Activated CD8-positive, alpha-beta T cell treated with anti-CD3 and anti-CD28 coated beads, Interleukin-2, amount 10 ng/mL, durations not matched to agents 7 days and 5 days (primary cell): ENCODE data around the gene SNED1. TPM values are rescaled to one million over a fixed set of nuclear protein-coding genes. Genes with fewer than 3 reads are reported as not detected.

Source experiments
- ATAC-seq: fragments of 150-1000 bp; cut with Tn5 transposase; one replicate; pipeline ENCODE4 v1.10.0; 2021; ENCODE audit warnings: moderate library complexity
- CTCF ChIA-PET: fragments of 350-600 bp; sonication (Branson Sonifier 250); formaldehyde crosslinking; loops from one replicate; lab custom pipeline; 2021; ENCODE audit warnings: antibody characterized with exemption; lab: Charles Lee
- POLR2A ChIA-PET: fragments of 350-600 bp; sonication (Branson Sonifier 250); formaldehyde crosslinking; loops from one replicate; lab custom pipeline; 2021; ENCODE audit warnings: antibody characterized with exemption; lab: Charles Lee
- DNase-seq: peaks from one replicate; pipeline ENCODE4 v3.0.0-alpha.2; 2020
- H3K27ac Mint-ChIP-seq: one replicate; pipeline ENCODE4 v1.8.0; 2021; ENCODE audit warnings: mild to moderate bottlenecking, mixed read lengths
- H3K27me3 Mint-ChIP-seq: one replicate; pipeline ENCODE4 v1.8.0; 2021; ENCODE audit warnings: low read depth, mixed read lengths
- H3K36me3 Mint-ChIP-seq: one replicate; pipeline ENCODE4 v1.8.0; 2021; ENCODE audit warnings: low read depth, mixed read lengths
- H3K4me1 Mint-ChIP-seq: one replicate; pipeline ENCODE4 v1.8.0; 2021; ENCODE audit warnings: low read depth, mixed read lengths
- H3K4me3 Mint-ChIP-seq: one replicate; pipeline ENCODE4 v1.8.0; 2021; ENCODE audit warnings: mild to moderate bottlenecking, mixed read lengths
- H3K9me3 Mint-ChIP-seq: one replicate; pipeline ENCODE4 v1.8.0; 2022; ENCODE audit warnings: mixed read lengths; ENCODE audit not compliant: insufficient read depth
- total RNA-seq, 2 experiments: library from RNA; stranded (reverse); gene quantifications; one replicate each; pipeline ENCODE4 v1.2.3, GENCODE V29; 2021

SNED1 gene
- total RNA-seq, 2 experiments from 2014 or later = 3.4 to 3.5 TPM

DNA sequence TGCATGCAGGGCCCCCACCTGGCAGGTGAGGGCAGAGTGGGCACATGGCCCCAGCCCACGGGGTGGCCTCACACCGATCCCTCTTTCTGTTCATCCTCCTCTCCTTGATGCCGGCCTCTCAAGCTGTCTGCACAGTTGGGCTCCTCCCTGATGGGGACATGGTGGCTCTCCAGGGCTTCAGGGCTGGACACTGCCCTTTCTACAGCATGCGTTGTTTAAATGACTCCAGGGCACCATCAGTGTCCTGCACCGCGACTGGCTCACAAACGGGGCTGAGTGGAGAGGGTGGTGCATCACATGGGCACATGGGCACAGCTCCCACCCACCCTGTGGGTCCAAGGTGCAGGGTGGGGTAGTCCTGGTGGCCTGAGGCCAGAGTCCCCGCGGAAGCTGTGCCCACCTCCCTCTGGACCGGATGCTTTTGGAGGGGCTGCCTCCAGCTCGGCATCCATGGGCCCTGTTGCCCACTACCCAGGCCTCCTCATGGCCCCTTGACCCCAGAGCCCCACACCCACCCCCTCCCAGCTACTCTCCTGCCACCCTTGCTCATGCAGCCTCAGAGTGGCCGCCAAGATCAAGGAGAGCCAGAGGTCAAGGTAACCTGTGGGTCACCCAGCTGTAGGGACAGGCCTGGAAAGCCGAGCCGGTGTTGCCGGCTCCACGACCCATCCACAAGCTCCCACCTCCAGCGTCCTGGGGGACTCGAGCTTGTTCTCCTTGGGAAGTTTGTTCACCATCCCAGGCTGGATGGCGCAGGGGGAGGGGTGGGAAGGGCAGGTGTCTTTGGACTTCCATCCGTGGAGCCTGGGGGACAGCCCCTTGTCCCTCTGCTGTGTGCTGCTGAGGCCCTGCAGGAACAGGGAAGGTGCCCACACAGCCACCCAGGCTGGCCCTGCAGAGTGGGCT lies 12.3 kb upstream of the SNED1 start:
- POLR2A ChIA-PET = no interaction called here
- H3K4me1 Mint-ChIP-seq = no peaks in the 10 kb centered on the region
- H3K27ac Mint-ChIP-seq = no peak overlapping the region
- no peaks in the 10 kb centered on the region for H3K36me3 Mint-ChIP-seq
- DNase-seq (no peak), ATAC-seq (no peak)
- CTCF ChIA-PET = no interaction called here
- no peaks in the 10 kb centered on the region for H3K9me3 Mint-ChIP-seq
- H3K27me3 Mint-ChIP-seq = no peaks in the 10 kb centered on the region
- H3K4me3 Mint-ChIP-seq = no peak overlapping the region

DNA sequence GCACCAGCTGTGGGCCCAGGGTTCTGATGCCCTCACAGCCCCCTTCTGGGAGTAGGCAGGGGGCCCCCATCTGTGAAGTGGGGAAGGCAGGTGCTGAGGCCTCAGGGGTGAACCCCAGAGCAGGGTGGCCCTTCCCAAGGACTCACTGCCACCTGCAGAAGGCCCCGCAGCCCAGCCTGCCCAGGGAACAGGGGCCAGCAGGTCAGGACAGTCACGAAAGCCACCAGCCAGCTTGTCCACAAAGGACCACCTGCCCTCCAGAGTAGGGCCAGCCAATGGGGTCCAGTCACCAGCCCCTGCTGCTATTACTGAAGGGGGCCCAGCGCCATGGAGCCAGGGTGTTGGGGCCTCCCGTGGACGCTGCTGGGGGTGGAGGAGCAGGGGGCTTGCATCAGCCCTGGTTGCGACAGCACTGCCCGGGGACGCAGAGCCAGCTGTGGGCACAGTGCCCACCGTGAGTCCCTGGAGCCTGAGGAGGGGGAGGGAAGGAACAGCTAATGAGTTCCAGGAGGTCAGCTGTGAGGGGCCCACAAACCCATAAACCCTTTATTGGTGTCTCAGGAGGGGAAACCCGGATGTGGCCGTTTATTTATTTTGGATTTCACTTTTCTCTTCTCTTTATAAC lies 11.5 kb upstream of the SNED1 start:
- Mint-ChIP-seq H3K4me1 (no peaks in the 10 kb centered on the region), H3K9me3 (no peaks in the 10 kb centered on the region), H3K4me3 (no peak overlapping the region), H3K36me3 (no peaks in the 10 kb centered on the region), H3K27me3 (no peaks in the 10 kb centered on the region), H3K27ac (no peak overlapping the region)
- DNase-seq (no peak), ATAC-seq (no peak)
- ChIA-PET POLR2A (no interaction called here), CTCF (no interaction called here)

DNA sequence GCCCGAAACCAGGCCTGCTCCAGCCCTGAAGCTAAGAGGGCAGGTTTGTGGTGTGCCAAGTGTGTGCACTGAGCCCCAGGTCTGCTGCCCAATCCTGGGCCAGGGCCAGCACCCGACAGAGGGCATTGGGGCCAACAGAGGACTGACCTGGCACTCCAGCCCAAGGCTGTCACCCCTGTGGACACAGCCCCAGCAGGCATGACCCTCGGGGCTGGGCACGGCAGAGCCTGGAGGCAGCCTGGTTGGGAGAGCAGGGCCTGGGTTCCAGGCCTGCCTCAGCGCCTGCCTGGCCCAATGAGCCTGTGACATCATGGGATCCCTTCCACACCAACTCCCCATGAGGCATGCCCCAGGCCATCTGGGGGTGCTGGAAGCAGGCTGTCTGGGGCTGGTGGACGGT lies 10.8 kb upstream of the SNED1 start:
- DNase-seq (no peak), ATAC-seq (no peak)
- H3K36me3 Mint-ChIP-seq = no peaks in the 10 kb centered on the region
- ChIA-PET CTCF (no interaction called here), POLR2A (no interaction called here)
- H3K4me3 Mint-ChIP-seq = no peak overlapping the region
- H3K27me3 Mint-ChIP-seq = no peaks in the 10 kb centered on the region
- no peaks in the 10 kb centered on the region for H3K4me1 Mint-ChIP-seq
- no peak overlapping the region for H3K27ac Mint-ChIP-seq
- H3K9me3 Mint-ChIP-seq = no peaks in the 10 kb centered on the region

GRCh38 chr2:240988146-240988545 lies 10.3 kb upstream of the SNED1 start:
- Mint-ChIP-seq H3K9me3 (no peaks in the 10 kb centered on the region), H3K36me3 (no peaks in the 10 kb centered on the region), H3K27ac (no peak overlapping the region), H3K27me3 (no peaks in the 10 kb centered on the region), H3K4me1 (no peaks in the 10 kb centered on the region), H3K4me3 (no peak overlapping the region)
- POLR2A ChIA-PET = no interaction called here
- CTCF ChIA-PET = no interaction called here
- ATAC-seq (no peak), DNase-seq (no peak)

DNA sequence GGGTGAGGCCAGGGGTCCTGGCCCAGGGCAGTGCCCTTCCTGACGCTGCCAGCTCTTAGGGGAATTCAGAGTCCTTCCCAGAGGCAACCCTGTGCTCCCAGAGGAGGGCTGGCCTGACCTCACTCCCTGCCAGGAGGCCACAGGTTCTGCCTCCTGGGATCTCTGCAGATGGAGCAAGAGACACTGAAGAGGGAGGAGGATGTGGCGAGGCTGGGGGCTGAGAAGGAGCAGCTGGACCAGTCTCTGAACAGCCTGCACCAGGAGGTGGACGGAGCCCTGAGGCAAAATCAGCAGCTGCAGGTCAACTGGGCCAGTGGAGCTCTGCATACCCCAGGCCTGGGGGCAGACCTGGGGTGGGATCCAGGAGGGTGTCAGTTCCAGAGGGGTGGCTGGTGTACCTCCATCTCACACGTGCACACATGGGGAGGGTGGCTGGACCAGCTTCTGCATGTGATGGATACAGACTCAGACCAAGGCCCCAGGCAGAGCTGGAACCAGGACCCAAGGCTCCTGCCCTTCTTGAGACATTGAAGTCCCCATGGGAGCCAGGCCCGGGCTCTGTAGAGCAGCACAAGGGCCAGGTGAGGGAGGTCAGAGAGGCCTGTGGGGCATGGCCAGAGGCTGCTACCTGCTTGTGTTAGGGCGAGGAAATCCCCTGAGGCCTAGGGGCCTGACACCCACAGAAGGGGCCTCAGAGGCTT lies 9.7 kb upstream of the SNED1 start:
- ATAC-seq (no peak), DNase-seq (no peak)
- no peaks in the 10 kb centered on the region for H3K9me3 Mint-ChIP-seq
- H3K36me3 Mint-ChIP-seq = no peaks in the 10 kb centered on the region
- H3K27me3 Mint-ChIP-seq = no peaks in the 10 kb centered on the region
- no peak overlapping the region for H3K4me3 Mint-ChIP-seq
- POLR2A ChIA-PET = no interaction called here
- CTCF ChIA-PET = no interaction called here
- H3K27ac Mint-ChIP-seq = no peak overlapping the region
- H3K4me1 Mint-ChIP-seq = no peaks in the 10 kb centered on the region

DNA sequence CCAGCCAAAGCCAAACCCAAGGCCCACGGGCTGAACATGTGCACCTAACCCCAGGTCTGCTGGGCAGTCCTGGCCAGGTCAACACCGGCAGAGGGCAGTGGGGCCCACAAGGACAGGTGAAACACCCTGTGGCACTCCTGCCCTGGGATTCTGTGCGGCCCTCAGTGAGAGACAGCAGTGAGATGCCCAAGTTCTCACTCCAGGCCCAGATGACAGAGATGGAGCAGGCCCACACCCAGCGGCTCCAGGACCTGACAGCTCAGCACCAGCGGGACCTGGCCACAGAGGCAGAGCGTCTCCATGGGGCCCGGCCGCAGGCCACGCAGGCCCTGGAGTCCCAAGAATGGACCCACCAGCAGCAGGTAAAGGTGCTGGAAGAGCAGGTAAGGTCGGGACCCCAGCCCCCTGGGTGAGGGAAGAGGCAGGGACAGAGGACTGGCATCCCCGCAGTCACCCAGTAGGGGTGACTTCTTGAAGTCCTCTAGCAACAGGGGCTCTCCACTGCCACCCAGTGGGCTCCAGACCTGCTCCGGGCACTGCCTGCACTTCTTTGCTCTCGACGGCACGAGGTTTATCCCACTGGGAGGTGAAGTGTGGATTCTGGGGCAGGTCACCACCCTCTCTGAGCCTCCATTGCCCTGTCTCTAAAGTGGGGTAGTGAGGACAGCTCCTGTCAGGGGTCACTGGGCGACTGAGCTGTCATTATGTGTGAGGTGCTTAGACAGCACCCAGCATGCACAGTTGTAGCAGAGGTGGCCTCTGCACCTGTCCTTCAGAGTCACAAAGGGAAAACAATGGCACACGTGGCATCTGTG lies 8.8 kb upstream of the SNED1 start:
- POLR2A ChIA-PET = no interaction called here
- Mint-ChIP-seq H3K9me3 (no peaks in the 10 kb centered on the region), H3K4me3 (no peak overlapping the region), H3K27me3 (no peaks in the 10 kb centered on the region), H3K4me1 (no peaks in the 10 kb centered on the region), H3K27ac (no peak overlapping the region), H3K36me3 (no peaks in the 10 kb centered on the region)
- no peak for ATAC-seq
- DNase-seq = no peak
- CTCF ChIA-PET = no interaction called here

DNA sequence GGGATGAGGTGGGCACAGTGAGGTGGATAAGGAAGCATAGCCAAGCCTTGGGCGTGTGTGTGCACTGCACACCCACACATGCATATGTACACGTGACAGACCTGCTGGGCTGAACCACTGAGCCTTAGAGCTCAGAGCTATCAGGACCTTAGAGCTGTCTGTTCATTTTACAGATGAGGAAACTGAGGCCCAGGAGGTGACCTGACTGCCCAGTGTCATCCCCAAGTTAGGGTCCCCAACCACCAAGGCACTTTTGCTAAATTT lies 8.2 kb upstream of the SNED1 start:
- ChIA-PET POLR2A (no interaction called here), CTCF (no interaction called here)
- Mint-ChIP-seq H3K27me3 (no peaks in the 10 kb centered on the region), H3K4me1 (no peaks in the 10 kb centered on the region), H3K9me3 (no peaks in the 10 kb centered on the region), H3K4me3 (no peak overlapping the region), H3K36me3 (no peaks in the 10 kb centered on the region), H3K27ac (no peak overlapping the region)
- ATAC-seq (no peak), DNase-seq (no peak)

DNA sequence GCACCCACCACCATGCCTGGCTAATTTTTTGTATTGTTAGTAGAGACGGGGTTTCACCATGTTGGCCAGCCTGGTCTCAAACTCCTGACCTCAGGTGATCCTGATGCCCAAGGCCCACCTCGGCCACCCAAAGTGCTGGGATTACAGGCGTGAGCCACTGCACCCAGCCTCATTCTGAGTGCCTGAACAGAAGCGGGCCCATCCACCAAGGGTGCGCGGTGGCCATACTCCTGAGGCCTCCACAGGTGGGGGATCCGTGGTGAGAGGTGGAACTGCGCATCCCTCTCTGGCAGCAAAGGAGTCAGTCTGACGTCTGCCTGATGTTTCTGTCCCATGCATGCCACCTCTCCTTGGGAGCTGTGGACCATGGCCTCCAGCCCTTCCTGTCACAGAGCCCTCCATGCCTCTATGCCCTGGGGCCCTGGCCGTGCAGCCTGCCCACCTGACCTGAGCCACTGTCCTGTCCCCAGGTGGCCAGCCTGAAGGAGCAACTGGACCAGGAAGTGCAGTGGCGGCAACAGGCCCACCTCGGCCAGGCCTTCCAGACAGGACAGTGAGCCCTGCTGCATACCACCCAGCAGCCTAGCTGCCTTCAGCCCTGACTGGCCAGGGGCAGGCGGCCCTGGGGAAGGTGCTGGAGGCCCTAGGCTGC lies 7.6 kb upstream of the SNED1 start:
- ATAC-seq (no peak), DNase-seq (no peak)
- Mint-ChIP-seq H3K4me1 (no peaks in the 10 kb centered on the region), H3K27ac (no peak overlapping the region), H3K9me3 (no peaks in the 10 kb centered on the region), H3K27me3 (no peaks in the 10 kb centered on the region), H3K36me3 (no peaks in the 10 kb centered on the region), H3K4me3 (no peak overlapping the region)
- ChIA-PET POLR2A (no interaction called here), CTCF (no interaction called here)

GRCh38 chr2:240991378-240992263 lies 6.8 kb upstream of the SNED1 start:
- POLR2A ChIA-PET = no interaction called here
- ATAC-seq (no peak), DNase-seq (no peak)
- H3K9me3 Mint-ChIP-seq = no peaks in the 10 kb centered on the region
- no peak overlapping the region for H3K4me3 Mint-ChIP-seq
- H3K27me3 Mint-ChIP-seq = no peaks in the 10 kb centered on the region
- no peaks in the 10 kb centered on the region for H3K4me1 Mint-ChIP-seq
- H3K36me3 Mint-ChIP-seq = no peaks in the 10 kb centered on the region
- H3K27ac Mint-ChIP-seq = no peak overlapping the region
- CTCF ChIA-PET = no interaction called here

DNA sequence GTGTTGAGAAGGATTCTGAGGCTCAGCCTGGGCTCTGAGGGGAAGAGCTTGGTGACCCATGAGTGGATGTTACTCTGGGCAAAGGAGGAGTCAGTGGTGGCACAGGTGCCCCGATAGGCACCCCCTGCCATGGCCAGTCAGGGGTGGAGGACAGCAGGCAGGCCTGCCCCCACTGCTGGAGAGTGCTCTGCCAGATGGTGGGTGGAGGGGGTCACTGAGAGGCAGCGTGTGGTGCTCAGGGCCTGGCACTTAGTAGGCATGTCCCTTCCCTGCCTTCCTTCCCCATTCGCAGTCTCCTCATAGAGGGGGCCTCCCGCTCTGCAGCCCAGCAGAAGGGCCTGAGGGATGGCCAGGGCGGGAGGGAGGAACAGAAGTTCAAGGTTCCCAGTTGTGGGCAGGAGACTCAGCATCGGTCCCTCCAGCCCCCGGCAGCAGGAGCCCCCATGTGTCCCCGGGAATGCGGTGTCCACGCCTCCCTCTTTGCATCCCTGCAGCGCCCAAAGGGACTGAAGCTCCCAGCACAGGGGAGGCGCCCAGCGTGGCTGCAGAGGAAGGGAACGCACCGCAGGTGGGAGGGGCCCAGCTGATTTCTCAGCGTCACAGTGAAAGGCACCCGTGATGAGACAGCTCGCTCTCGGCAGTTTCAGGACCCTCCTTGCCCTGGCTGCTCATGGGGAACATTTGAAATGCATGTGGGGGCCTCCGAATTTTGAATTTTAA lies 5.7 kb upstream of the SNED1 start:
- POLR2A ChIA-PET = no interaction called here
- ATAC-seq = no peak
- no peak for DNase-seq
- CTCF ChIA-PET = no interaction called here
- Mint-ChIP-seq H3K27ac (no peak overlapping the region), H3K4me1 (no peaks in the 10 kb centered on the region), H3K9me3 (no peaks in the 10 kb centered on the region), H3K27me3 (peaks cover 7% of the 10 kb centered on the region), H3K36me3 (no peaks in the 10 kb centered on the region), H3K4me3 (no peak overlapping the region)
